Activated naive CD8-positive, alpha-beta T cell treated with anti-CD3 and anti-CD28 coated beads, Interleukin-2, amount 50 U/mL, for 24 hours (primary cell): ENCODE results near the gene PODXL.

Experiments
- ATAC-seq: fragments of 150-1000 bp; cut with Tn5 transposase; one replicate; pipeline ENCODE4 v1.10.0; 2021
- DNase-seq: peaks from one replicate; pipeline ENCODE4 v3.0.0; 2021
- H3K27ac Mint-ChIP-seq: one replicate; pipeline ENCODE4 v1.8.0; 2021; ENCODE audit warnings: mild to moderate bottlenecking, mixed read lengths
- H3K27me3 Mint-ChIP-seq: one replicate; pipeline ENCODE4 v1.8.0; 2021; ENCODE audit warnings: mixed read lengths
- H3K36me3 Mint-ChIP-seq: one replicate; pipeline ENCODE4 v1.8.0; 2021; ENCODE audit warnings: low read depth, mixed read lengths
- H3K4me1 Mint-ChIP-seq: one replicate; pipeline ENCODE4 v1.8.0; 2021; ENCODE audit warnings: mixed read lengths
- H3K4me3 Mint-ChIP-seq: one replicate; pipeline ENCODE4 v1.8.0; 2021; ENCODE audit warnings: mild to moderate bottlenecking, moderate library complexity, mixed read lengths
- H3K9me3 Mint-ChIP-seq: one replicate; pipeline ENCODE4 v1.8.0; 2021; ENCODE audit warnings: mixed read lengths

The PODXL gene

DNA sequence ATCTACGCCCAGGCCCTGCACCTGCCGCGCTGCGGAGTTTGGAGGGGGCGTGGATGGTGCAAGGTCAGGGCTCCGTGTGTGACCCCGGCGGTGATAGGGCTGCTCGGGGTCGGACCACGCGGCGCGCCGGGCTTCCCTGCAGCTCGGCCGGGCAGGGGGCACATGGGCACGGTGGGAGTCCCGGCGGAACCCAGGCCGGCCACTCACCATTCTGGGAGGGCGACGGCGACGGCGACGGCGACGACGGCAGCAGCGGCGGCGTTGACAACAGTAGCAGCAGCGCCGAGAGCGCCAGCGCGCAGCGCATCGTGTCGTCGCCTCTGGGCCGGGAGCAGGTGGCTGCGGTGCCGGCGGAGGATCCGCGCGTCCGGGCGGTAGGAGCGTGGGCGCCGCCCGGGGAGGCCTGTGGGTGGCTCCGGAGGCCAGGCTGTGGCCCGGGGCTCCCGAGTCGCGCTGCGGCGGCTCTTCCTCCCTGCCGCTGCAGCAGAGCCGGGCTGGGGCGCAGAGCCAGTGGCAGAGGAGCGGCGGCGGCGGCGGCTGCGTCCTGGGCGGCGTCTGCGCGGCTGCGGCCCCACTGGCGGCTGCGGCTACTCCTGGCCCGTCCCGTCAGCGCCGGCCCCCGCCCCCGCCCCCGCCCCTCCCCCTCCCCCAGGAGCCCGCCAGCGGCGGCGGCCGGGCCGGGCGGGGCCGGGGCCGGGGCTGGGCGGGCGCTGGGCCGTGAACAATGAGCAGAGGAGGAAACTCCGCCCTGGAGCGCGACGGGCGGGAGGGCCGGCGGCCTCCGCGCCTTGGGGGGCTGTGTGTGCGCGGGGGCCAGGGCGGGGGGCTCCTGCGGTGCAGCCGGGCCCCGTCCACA is at the start of gene PODXL:
PODXL (minus strand) TSS at position 576 of the 856 bp plus-strand sequence; CDS start at position 307, 269 bp downstream.
- Mint-ChIP-seq H3K9me3 (no peaks in the 10 kb centered on the region), H3K27ac (no peak within 1 kb of the TSS), H3K4me1 (peaks cover 7% of the 10 kb centered on the region), H3K36me3 (no peaks in the 10 kb centered on the region), H3K4me3 (peak within 1 kb of the TSS; percentile 68), H3K27me3 (peaks cover 59% of the 10 kb centered on the region)
- peak; percentile 54 for DNase-seq
- peak; percentile 69 for ATAC-seq

DNA sequence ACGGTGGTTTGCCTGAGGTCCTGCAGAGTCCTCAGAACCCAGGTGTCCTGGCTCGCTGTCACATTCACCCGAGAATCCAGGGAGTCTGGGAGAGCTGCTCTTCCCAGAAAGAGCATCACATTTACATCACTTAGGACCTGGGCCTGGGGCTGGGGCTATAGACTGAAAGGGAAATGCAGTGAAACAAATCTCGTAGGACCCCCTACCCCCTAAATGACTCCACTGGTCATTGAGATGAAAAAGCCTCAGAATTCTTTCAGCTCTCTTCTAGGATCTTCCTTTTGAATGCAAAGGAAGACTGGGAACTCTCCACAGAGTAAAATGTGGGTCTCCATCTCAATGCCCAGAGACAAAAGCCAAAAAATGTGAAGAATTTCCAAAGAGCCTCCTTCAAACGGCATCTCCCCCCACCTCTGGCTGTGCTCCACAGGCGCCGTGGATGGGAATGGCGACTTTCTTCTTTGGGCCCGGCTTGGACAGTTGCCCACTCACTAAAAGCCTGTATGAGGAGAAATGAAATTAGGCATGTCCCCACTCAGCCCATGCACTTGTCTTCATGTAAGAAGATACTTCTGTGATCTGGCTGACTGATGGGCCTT is 49.0 kb upstream of the PODXL start:
- H3K27ac Mint-ChIP-seq: no peak overlapping the region
- no peak overlapping the region for H3K4me3 Mint-ChIP-seq
- DNase-seq (no peak), ATAC-seq (no peak)
- no peaks in the 10 kb centered on the region for H3K36me3 Mint-ChIP-seq
- peaks cover 4% of the 10 kb centered on the region for H3K4me1 Mint-ChIP-seq
- H3K9me3 Mint-ChIP-seq: no peaks in the 10 kb centered on the region
- peaks cover 31% of the 10 kb centered on the region for H3K27me3 Mint-ChIP-seq

DNA sequence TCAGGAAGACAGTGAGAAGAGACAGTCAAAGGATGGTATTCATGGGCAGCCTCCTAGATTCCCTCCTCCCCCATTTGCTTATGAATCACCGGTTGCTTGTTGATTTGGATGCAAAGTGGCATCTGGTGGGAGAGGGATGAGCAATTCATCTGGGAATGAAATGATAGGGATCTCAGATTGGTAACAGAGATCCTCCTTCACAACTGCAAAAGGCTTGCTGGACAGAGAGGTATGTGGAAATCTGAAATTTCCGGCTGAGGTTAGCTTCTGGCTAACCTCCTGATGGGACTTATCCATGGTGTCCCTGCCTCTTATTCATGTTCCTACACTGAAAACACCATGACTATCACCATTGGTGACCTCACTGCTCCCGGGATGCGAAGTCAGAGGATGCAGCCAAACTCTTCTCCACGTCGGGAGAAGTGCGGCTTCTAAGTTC is 48.4 kb upstream of the PODXL start:
- DNase-seq (no peak), ATAC-seq (no peak)
- H3K4me1 Mint-ChIP-seq: peaks cover 4% of the 10 kb centered on the region
- no peaks in the 10 kb centered on the region for H3K36me3 Mint-ChIP-seq
- peaks cover 31% of the 10 kb centered on the region for H3K27me3 Mint-ChIP-seq
- H3K9me3 Mint-ChIP-seq: no peaks in the 10 kb centered on the region
- H3K27ac Mint-ChIP-seq: no peak overlapping the region
- no peak overlapping the region for H3K4me3 Mint-ChIP-seq

DNA sequence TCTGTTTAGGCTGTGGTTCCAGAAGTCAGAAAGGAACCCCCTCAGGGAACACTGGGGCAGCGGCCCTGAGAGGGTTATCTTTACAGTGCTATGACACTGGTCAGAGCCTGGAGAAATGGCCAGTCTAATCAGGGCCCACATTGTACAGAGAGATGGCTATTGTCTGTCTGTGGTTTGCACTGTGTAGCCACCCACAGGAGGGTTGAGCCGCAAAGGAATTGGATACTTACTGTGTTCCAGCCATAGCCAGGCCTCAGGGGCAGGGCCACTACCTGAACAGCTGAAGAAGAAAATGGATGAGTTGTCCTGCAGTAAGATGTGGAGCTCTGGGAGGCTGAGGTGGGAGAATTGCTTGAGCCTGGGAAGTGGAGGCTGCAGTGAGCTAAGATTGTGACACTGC is 47.5 kb upstream of the PODXL start:
- Mint-ChIP-seq H3K9me3 (no peaks in the 10 kb centered on the region), H3K27me3 (peaks cover 31% of the 10 kb centered on the region), H3K36me3 (no peaks in the 10 kb centered on the region), H3K4me3 (no peak overlapping the region), H3K4me1 (peaks cover 4% of the 10 kb centered on the region), H3K27ac (no peak overlapping the region)
- DNase-seq (no peak), ATAC-seq (no peak)

DNA sequence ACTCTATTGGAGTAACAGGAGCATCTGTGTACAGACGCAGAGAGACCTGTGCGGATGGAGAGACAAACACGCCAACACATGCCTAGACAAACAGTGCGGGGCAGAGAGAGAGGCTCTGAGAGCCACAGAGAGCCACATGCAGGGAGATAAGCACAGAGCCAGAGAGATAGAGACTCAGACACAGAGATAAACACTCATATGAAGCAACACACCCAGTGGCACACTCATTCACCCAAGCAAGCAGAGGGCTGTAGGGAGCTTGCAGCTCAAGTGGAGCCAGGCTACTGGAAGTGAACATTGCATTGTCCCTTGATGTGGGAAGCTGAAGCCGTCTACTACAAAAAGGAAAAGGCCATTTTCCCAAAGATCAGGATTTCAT is 46.6 kb upstream of the PODXL start:
- ATAC-seq: no peak
- Mint-ChIP-seq H3K4me1 (peaks cover 4% of the 10 kb centered on the region), H3K36me3 (no peaks in the 10 kb centered on the region), H3K9me3 (no peaks in the 10 kb centered on the region), H3K27me3 (peaks cover 28% of the 10 kb centered on the region), H3K27ac (no peak overlapping the region), H3K4me3 (no peak overlapping the region)
- no peak for DNase-seq

DNA sequence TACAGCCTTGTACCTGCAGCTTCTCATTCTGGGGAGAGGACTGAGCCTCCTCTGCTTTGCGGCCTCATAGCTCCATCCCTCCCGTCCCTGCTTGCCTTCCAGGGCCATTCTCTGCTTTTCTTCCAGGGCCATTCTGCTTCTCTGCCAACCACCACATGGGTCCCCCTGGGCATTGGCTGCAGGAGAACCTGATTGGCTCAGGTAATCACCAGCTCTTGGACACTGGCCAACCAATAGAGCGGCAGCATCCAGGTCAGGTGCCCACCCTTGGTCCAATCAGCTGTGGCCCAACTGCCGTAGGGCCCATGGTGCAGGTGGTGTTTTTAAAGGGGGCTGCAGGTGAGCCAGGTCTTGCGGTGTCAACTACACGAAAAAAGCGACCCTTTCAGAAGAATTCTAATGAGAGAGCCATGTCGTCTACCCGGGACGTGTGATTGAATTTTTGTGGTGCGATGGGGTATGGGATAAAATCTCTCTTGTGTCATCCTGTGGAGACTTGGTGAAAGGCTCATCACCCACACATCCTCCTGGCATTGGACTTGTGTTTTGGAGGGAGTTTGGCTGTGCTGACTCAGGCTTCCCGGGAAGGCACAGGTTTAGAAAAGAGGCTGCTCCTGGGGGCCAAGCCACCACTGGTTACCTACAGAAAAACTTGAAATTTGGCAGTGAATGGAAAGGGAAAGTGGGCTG is 46.0 kb upstream of the PODXL start:
- H3K9me3 Mint-ChIP-seq: no peaks in the 10 kb centered on the region
- no peaks in the 10 kb centered on the region for H3K36me3 Mint-ChIP-seq
- no peak overlapping the region for H3K4me3 Mint-ChIP-seq
- DNase-seq (no peak), ATAC-seq (no peak)
- H3K27ac Mint-ChIP-seq: no peak overlapping the region
- H3K4me1 Mint-ChIP-seq: peaks cover 4% of the 10 kb centered on the region
- H3K27me3 Mint-ChIP-seq: peaks cover 26% of the 10 kb centered on the region

DNA sequence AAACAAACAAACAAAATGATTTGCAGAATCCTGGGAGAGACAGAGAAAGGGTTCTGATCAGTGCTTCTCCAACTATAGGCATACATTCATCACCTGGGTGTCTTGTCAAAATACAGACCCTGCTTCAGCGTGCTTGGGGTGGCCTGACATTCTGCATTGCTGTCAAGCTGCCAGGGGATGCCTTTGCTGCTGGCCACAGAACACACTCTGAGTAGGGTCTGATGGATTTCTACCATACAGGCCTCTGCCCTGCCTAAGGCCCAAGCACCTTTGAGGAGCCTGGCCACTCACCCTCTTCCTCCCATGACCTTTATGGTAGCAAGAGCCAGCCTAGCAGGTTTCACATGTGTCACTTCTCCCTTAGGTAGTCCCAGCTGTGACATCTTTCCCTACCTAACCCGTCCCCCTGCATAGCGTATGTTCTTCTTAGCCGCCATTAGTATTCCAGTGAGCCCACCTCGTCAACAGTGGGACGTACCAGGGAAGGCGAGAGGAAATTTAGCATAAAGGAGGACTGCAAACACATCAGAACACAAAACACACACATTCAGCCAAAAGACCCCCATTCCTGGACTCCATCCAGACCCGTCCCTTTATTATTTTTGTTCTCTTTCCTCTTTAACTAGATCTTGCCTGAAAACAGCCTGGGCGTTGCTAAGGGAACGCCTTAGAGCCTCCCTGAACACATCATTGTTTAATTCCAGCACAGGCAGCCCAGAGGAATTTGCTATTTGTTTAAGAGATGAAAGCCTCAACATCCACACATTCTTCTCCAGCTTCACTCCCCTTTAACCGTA is 43.9 kb upstream of the PODXL start:
- no peak for ATAC-seq
- H3K4me3 Mint-ChIP-seq: no peak overlapping the region
- no peaks in the 10 kb centered on the region for H3K36me3 Mint-ChIP-seq
- no peaks in the 10 kb centered on the region for H3K4me1 Mint-ChIP-seq
- H3K27me3 Mint-ChIP-seq: peaks cover 10% of the 10 kb centered on the region
- no peak for DNase-seq
- no peak overlapping the region for H3K27ac Mint-ChIP-seq
- no peaks in the 10 kb centered on the region for H3K9me3 Mint-ChIP-seq

DNA sequence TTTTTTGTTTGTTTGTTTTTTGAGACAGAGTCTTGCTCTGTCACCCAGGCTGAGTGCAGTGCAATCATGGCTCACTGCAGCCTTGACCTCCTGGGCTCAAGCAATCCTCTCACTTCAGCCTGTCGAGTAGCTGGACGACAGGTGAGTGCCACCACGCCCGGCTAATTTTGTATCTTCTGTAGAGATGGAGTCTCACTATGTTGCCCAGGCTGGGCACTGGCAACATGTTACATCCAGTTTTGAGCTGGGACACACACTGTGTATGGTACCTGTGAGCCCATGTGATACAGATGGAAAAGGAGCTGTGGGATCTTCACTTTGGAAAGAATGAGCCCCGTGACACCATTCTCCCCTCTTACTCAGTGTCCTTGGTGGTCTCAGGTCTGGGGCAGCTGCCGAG is 40.4 kb upstream of the PODXL start:
- DNase-seq: no peak
- peak; percentile 33 for ATAC-seq
- H3K9me3 Mint-ChIP-seq: no peaks in the 10 kb centered on the region
- no peak overlapping the region for H3K4me3 Mint-ChIP-seq
- no peaks in the 10 kb centered on the region for H3K4me1 Mint-ChIP-seq
- H3K27ac Mint-ChIP-seq: no peak overlapping the region
- H3K27me3 Mint-ChIP-seq: peaks cover 2% of the 10 kb centered on the region
- no peaks in the 10 kb centered on the region for H3K36me3 Mint-ChIP-seq

DNA sequence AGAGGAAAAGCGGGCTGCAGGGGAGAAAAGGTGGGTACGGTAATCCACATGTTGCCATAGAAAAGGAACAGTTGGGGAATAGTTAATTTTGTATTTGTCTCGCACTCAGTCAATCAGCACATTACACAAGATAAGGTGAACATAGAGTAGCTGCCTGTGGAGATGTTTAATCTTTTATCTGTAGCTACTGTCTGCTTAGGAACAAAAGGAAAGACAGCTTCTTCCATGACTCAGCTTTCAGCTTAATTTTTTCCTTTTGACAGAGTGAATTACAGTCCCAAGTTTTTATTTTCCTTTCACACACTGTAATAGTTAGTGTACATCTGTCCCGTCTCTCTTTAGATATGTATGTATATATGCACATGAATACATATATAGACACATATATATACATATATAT is 39.3 kb upstream of the PODXL start:
- H3K27ac Mint-ChIP-seq: no peak overlapping the region
- no peaks in the 10 kb centered on the region for H3K4me1 Mint-ChIP-seq
- H3K27me3 Mint-ChIP-seq: peaks cover 2% of the 10 kb centered on the region
- DNase-seq: no peak
- no peak for ATAC-seq
- H3K36me3 Mint-ChIP-seq: no peaks in the 10 kb centered on the region
- no peak overlapping the region for H3K4me3 Mint-ChIP-seq
- H3K9me3 Mint-ChIP-seq: no peaks in the 10 kb centered on the region

DNA sequence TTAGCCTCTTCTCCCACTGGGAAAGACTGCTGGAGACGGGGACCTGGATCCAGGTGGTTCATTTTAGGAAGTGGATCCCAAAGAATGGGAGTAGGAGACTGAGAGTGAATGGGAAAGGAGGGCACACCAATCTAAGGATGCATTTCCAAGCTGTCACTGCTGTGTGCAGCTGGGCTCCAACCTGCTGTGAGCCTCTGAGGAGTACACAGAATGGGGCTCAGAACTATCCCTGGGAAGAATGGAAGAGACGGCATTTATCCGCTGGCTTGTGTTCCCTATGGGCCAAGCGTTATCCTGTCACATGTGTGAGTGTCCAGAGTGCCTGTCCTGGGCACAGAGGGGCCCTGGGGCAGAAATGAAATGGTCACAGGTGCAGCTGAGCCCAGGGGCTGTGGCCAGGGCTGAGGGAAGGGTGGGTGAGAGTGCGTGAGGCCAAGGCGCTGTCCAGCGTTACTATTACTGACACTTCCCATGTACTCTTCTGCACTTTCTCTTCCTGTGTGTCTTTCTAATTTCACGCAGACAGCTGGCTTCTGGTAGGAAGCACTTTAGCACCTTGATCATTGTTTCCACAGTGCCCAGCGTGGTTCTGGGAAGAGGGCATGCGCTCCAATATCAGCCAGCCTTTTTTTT is 35.4 kb upstream of the PODXL start:
- no peaks in the 10 kb centered on the region for H3K9me3 Mint-ChIP-seq
- H3K4me1 Mint-ChIP-seq: no peaks in the 10 kb centered on the region
- DNase-seq (no peak), ATAC-seq (no peak)
- H3K27ac Mint-ChIP-seq: no peak overlapping the region
- H3K4me3 Mint-ChIP-seq: no peak overlapping the region
- H3K27me3 Mint-ChIP-seq: peaks cover 2% of the 10 kb centered on the region
- H3K36me3 Mint-ChIP-seq: no peaks in the 10 kb centered on the region

DNA sequence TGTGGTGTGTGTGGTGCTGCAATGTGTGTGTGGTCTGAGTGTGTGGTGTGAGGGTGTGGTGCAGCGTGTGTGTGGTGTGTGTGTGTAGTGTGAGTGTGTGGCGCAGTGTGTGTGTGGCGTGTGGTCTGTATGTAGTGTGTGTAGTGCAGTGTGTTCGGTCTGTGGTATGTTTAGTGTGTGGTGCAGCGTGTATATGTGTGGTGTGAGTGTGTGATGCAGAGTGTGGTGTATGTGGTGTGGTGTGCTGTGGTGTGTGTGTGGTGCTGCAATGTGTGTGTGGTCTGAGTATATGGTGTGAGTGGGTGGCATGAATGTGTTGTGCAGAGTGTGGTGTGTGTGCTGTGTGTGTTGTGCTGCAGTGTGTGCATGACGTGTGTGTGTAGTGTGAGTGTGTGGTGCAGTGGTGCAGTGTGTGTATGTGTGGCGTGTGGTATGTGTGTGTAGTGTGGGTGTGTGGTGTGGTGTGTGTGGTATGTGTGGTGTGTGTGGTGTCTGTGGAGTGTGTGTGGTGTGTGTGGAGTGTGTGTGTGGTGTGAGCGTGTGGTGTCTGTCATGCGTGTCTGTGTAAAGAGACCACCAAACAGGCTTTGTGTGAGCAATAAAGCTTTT is 31.0 kb upstream of the PODXL start:
- no peaks in the 10 kb centered on the region for H3K9me3 Mint-ChIP-seq
- H3K27ac Mint-ChIP-seq: no peak overlapping the region
- no peaks in the 10 kb centered on the region for H3K4me1 Mint-ChIP-seq
- H3K36me3 Mint-ChIP-seq: no peaks in the 10 kb centered on the region
- DNase-seq: no peak
- no peak overlapping the region for H3K4me3 Mint-ChIP-seq
- ATAC-seq: no peak
- H3K27me3 Mint-ChIP-seq: peaks cover 7% of the 10 kb centered on the region

DNA sequence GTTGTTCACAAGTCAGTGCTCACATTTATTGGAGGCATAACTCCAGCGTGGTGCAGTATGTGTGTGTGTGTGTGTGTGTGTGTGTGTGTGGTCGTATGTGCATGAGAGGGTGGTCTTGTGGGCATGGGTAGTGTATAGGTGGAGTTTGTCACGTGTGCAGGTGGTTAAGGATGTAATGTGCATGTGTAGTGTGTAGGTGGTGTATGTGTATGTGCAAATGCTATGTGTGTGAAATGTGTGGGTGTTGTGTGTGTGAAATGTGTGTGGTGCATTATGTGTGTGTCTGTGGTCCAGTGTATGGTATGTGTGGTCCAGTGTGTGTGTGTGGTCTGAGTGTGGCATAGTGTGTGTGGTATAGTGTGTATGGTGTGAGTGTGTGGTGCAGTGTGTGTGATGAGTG is 30.3 kb upstream of the PODXL start:
- Mint-ChIP-seq H3K36me3 (no peaks in the 10 kb centered on the region), H3K27me3 (peaks cover 8% of the 10 kb centered on the region), H3K4me1 (no peaks in the 10 kb centered on the region), H3K9me3 (no peaks in the 10 kb centered on the region), H3K4me3 (no peak overlapping the region), H3K27ac (no peak overlapping the region)
- ATAC-seq (no peak), DNase-seq (no peak)

DNA sequence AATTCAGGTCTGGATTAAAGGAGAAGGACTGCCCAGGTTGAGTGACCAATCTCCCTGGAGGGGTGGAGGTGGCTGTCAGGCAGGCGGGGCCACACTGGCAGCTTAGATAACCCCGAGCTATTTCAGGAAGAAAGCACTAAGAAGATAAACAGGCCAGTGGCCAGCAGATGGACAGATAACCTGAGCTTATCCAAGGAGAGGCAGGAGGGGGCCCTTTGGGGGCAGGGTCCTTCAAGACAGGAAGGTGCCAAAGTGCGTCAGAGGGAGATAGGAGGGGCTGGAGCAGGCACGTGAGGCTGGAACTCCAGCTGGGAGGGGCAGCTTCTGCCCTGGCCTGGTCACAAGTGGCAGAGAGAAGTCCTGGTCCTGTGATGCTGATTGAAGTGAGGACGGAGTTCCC is 29.8 kb upstream of the PODXL start:
- Mint-ChIP-seq H3K27me3 (peaks cover 8% of the 10 kb centered on the region), H3K9me3 (no peaks in the 10 kb centered on the region), H3K4me3 (no peak overlapping the region), H3K4me1 (no peaks in the 10 kb centered on the region), H3K36me3 (no peaks in the 10 kb centered on the region), H3K27ac (no peak overlapping the region)
- ATAC-seq (no peak), DNase-seq (no peak)

DNA sequence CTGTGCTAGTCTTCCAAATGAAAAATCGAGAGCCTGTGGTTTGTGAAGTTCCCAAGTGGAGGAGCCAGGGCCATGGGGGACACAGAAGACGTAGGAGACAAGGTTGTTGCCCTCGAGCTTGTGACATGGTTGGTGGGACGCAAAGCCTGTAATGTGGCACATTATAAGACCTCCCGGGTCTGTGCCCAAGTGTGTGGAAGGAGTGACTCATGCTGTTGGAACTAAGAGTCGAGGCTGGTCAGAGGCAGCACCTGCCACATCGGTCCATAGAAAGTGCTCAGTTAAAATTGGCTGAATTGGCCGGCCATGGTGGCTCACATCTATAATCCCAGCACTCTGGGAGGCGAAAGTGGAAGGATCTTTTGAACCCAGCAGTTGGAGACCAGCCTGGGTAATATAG is 27.0 kb upstream of the PODXL start:
- Mint-ChIP-seq H3K9me3 (no peaks in the 10 kb centered on the region), H3K4me3 (no peak overlapping the region), H3K4me1 (no peaks in the 10 kb centered on the region), H3K27me3 (peaks cover 8% of the 10 kb centered on the region), H3K27ac (no peak overlapping the region), H3K36me3 (no peaks in the 10 kb centered on the region)
- ATAC-seq: no peak
- DNase-seq: no peak
